ENCODE results near the gene PAM. TPM values are rescaled to one million over a fixed set of nuclear protein-coding genes. Genes with fewer than 3 reads are reported as not detected.

Gene PAM
- total RNA-seq, 1 experiment from 2014 or later: 257 TPM

GRCh38 chr5:102866237-102866600, 111.1 kb downstream of the PAM start (continued):
- TF ChIP-seq FOSL1 (IDR thresholded peaks at IDR 0.05; ENCODE audit: low read depth) (no peak), EZH2 (IDR thresholded peaks at IDR 0.05) (no peak), JUND (IDR thresholded peaks at IDR 0.05) (no peak)

GRCh38 chr5:102867992-102868662, 113.0 kb downstream of the PAM start:
- peak overlapping the region; percentile 91 for H3K4me2 ChIP-seq (ENCODE audit: low read length)

More at GRCh38 chr5:102867992-102868662, 113.0 kb downstream of the PAM start:
- POLR2A ChIA-PET: interaction anchor here (0.9 kb wide), 1 partner anchor 38 kb away, joined by 3 read pairs; no protein-coding TSS in a partner anchor
- Histone ChIP-seq H3K79me2 (ENCODE audit: insufficient read depth, low read length) (peaks cover 65% of the 10 kb centered on the region), H3K27me3 (ENCODE audit: insufficient read depth, low read length) (no peaks in the 10 kb centered on the region), H3K4me1 (ENCODE audit: control insufficient read depth in 1 of 2, insufficient read depth in 2 of 2, low read length in 2 of 2) (peaks cover 39 to 47% of the 10 kb centered on the region in 2 experiments), H2AFZ (ENCODE audit: low read depth, low read length, poor library complexity, severe bottlenecking) (no peak overlapping the region), H3K27ac (ENCODE audit: low read depth, low read length) (peak overlapping the region; percentile 99), H3K9me3 (ENCODE audit: control insufficient read depth in 1 of 2, insufficient read depth in 1 of 2, low read depth in 1 of 2, low read length in 2 of 2) (no peaks in the 10 kb centered on the region), H3K36me3 (ENCODE audit: control insufficient read depth in 1 of 2, insufficient read depth in 2 of 2, low read length in 2 of 2) (peaks cover 0 to 9% of the 10 kb centered on the region in 2 experiments; a peak in 2 of 4 replicates), H3K9ac (ENCODE audit: low read length) (peak overlapping the region; percentile 19; the same call in 1 of the 2 replicates), H4K20me1 (ENCODE audit: insufficient read depth) (no peaks in the 10 kb centered on the region), H3K4me3 (replicated peaks in 1 of 2; ENCODE audit: low read depth in 1 of 2, low read length in 2 of 2) (peak overlapping the region in 1 of 2 experiments; percentile 23; a peak in 1 of 4 replicates), H3K9me2 (ENCODE audit: insufficient read depth) (no peaks in the 10 kb centered on the region)
- BruUV-seq (replicated peaks): no TSS peak
- no peak for TF ChIP-seq CBX3 (IDR thresholded peaks at IDR 0.05; ENCODE audit: low read depth)
- no peak for TF ChIP-seq CTCF (IDR thresholded peaks at IDR 0.05 in 2 of 3, conservative IDR thresholded peaks at IDR 0.05 in 1 of 3; ENCODE audit: borderline replicate concordance in 1 of 3, insufficient read depth in 1 of 3, low read depth in 2 of 3, low read length in 2 of 3)
- TF ChIP-seq SP1 (IDR thresholded peaks at IDR 0.05; ENCODE audit: low read depth): no peak
- TF ChIP-seq EZH2phosphoT487 (IDR thresholded peaks at IDR 0.05; ENCODE audit: borderline replicate concordance): no peak
- no peak for TF ChIP-seq ELF1 (IDR thresholded peaks at IDR 0.05; ENCODE audit: borderline replicate concordance, low read depth)
- TF ChIP-seq FOSL1 (IDR thresholded peaks at IDR 0.05; ENCODE audit: low read depth): peak; percentile 26; the same call in 1 of the 2 replicates
- TF ChIP-seq REST (IDR thresholded peaks at IDR 0.05; ENCODE audit: low read depth): no peak
- TF ChIP-seq POLR2AphosphoS5 (IDR thresholded peaks at IDR 0.05; ENCODE audit: low read depth, low read length): no peak
- no peak for TF ChIP-seq CEBPB (IDR thresholded peaks at IDR 0.05; ENCODE audit: low read depth)
- TF ChIP-seq ATF3 (IDR thresholded peaks at IDR 0.05): no peak
- TF ChIP-seq TCF7L2 (IDR thresholded peaks at IDR 0.05; ENCODE audit: borderline replicate concordance, extremely low read depth, insufficient read depth, insufficient read length): peak; percentile 78
- no peak for TF ChIP-seq YY1 (IDR thresholded peaks at IDR 0.05; ENCODE audit: extremely low read depth, insufficient replicate concordance, low read depth, low read length)
- TF ChIP-seq ZFX (IDR thresholded peaks at IDR 0.05): no peak
- ATAC-seq: no peak
- RAD21 ChIA-PET (ENCODE audit: low non-redundant PET in 1 of 2, low total read pairs in 2 of 2, uncharacterized antibody in 2 of 2, unreplicated experiment in 2 of 2): no interaction called here
- no peak for DNase-seq (ENCODE audit: low read depth, low spot score)
- CTCF ChIA-PET: no interaction called here
- intact Hi-C loops (cut with micrococcal nuclease): loop anchor here (5.0 kb wide), 2 partner anchors 44 to 89 kb away; no protein-coding TSS in a partner anchor
